ENCODE data around the gene GAS6.

Gene GAS6

GRCh38 chr13:113855012-113855921 lies 8.6 kb downstream of the GAS6 start:
- no peaks in the 10 kb centered on the region for H3K9me3 ChIP-seq (ENCODE audit: control insufficient read depth, low read length)
- DNase-seq (ENCODE audit: low read depth), result no peak
- no peaks in the 10 kb centered on the region for H3K27me3 ChIP-seq (replicated peaks; ENCODE audit: control insufficient read depth, insufficient read depth, low read length)
- peaks cover 7% of the 10 kb centered on the region for H3K36me3 ChIP-seq (ENCODE audit: control insufficient read depth, insufficient read depth, low read length, severe bottlenecking)
- H3K4me3 ChIP-seq (ENCODE audit: low read length), result no peak overlapping the region
- H3K4me1 ChIP-seq (ENCODE audit: control insufficient read depth, insufficient read depth, low read length), result peaks cover 32% of the 10 kb centered on the region
- H3K9ac ChIP-seq (ENCODE audit: low read length), result no peak overlapping the region

GRCh38 chr13:113854238-113855011 lies 9.5 kb downstream of the GAS6 start:
- Histone ChIP-seq H3K27me3 (replicated peaks; ENCODE audit: control insufficient read depth, insufficient read depth, low read length) (no peaks in the 10 kb centered on the region), H3K4me3 (ENCODE audit: low read length) (no peak overlapping the region), H3K36me3 (ENCODE audit: control insufficient read depth, insufficient read depth, low read length, severe bottlenecking) (peaks cover 7% of the 10 kb centered on the region), H3K4me1 (ENCODE audit: control insufficient read depth, insufficient read depth, low read length) (peaks cover 32% of the 10 kb centered on the region), H3K9me3 (ENCODE audit: control insufficient read depth, low read length) (no peaks in the 10 kb centered on the region), H3K9ac (ENCODE audit: low read length) (peak overlapping the region; percentile 8)
- no peak for DNase-seq (ENCODE audit: low read depth)

- Histone ChIP-seq H3K4me3 (ENCODE audit: low read length) (no peak overlapping the region), H3K9me3 (ENCODE audit: control insufficient read depth, low read length) (no peaks in the 10 kb centered on the region), H3K27me3 (replicated peaks; ENCODE audit: control insufficient read depth, insufficient read depth, low read length) (no peaks in the 10 kb centered on the region), H3K9ac (ENCODE audit: low read length) (peak overlapping the region; percentile 23), H3K36me3 (ENCODE audit: control insufficient read depth, insufficient read depth, low read length, severe bottlenecking) (no peaks in the 10 kb centered on the region), H3K4me1 (ENCODE audit: control insufficient read depth, insufficient read depth, low read length) (peaks cover 33% of the 10 kb centered on the region)
- no peak for DNase-seq (ENCODE audit: low read depth)
Observed at GRCh38 chr13:113853518-113854237, 10.2 kb downstream of the GAS6 start.

- peaks cover 35% of the 10 kb centered on the region for H3K4me1 ChIP-seq (ENCODE audit: control insufficient read depth, insufficient read depth, low read length)
- DNase-seq (ENCODE audit: low read depth), result no peak
- no peak overlapping the region for H3K4me3 ChIP-seq (ENCODE audit: low read length)
- no peaks in the 10 kb centered on the region for H3K36me3 ChIP-seq (ENCODE audit: control insufficient read depth, insufficient read depth, low read length, severe bottlenecking)
- no peaks in the 10 kb centered on the region for H3K27me3 ChIP-seq (replicated peaks; ENCODE audit: control insufficient read depth, insufficient read depth, low read length)
- H3K9ac ChIP-seq (ENCODE audit: low read length), result peak overlapping the region; percentile 23
- H3K9me3 ChIP-seq (ENCODE audit: control insufficient read depth, low read length), result no peaks in the 10 kb centered on the region
Observed at GRCh38 chr13:113852536-113853517, 11.0 kb downstream of the GAS6 start.

GRCh38 chr13:113851826-113852535 lies 11.9 kb downstream of the GAS6 start:
- Histone ChIP-seq H3K9me3 (ENCODE audit: control insufficient read depth, low read length) (no peaks in the 10 kb centered on the region), H3K4me3 (ENCODE audit: low read length) (no peak overlapping the region), H3K27me3 (replicated peaks; ENCODE audit: control insufficient read depth, insufficient read depth, low read length) (no peaks in the 10 kb centered on the region), H3K36me3 (ENCODE audit: control insufficient read depth, insufficient read depth, low read length, severe bottlenecking) (peaks cover 4% of the 10 kb centered on the region), H3K4me1 (ENCODE audit: control insufficient read depth, insufficient read depth, low read length) (peaks cover 35% of the 10 kb centered on the region), H3K9ac (ENCODE audit: low read length) (no peak overlapping the region)
- DNase-seq (ENCODE audit: low read depth), result no peak

GRCh38 chr13:113851480-113851803 lies 12.4 kb downstream of the GAS6 start:
- Histone ChIP-seq H3K9me3 (ENCODE audit: control insufficient read depth, low read length) (no peaks in the 10 kb centered on the region), H3K4me3 (ENCODE audit: low read length) (no peak overlapping the region), H3K36me3 (ENCODE audit: control insufficient read depth, insufficient read depth, low read length, severe bottlenecking) (peaks cover 9% of the 10 kb centered on the region), H3K9ac (ENCODE audit: low read length) (no peak overlapping the region), H3K27me3 (replicated peaks; ENCODE audit: control insufficient read depth, insufficient read depth, low read length) (no peaks in the 10 kb centered on the region), H3K4me1 (ENCODE audit: control insufficient read depth, insufficient read depth, low read length) (peaks cover 33% of the 10 kb centered on the region)
- no peak for DNase-seq (ENCODE audit: low read depth)

- Histone ChIP-seq H3K36me3 (ENCODE audit: control insufficient read depth, insufficient read depth, low read length, severe bottlenecking) (peaks cover 14% of the 10 kb centered on the region), H3K9me3 (ENCODE audit: control insufficient read depth, low read length) (no peaks in the 10 kb centered on the region), H3K9ac (ENCODE audit: low read length) (no peak overlapping the region), H3K4me1 (ENCODE audit: control insufficient read depth, insufficient read depth, low read length) (peaks cover 30% of the 10 kb centered on the region), H3K4me3 (ENCODE audit: low read length) (no peak overlapping the region), H3K27me3 (replicated peaks; ENCODE audit: control insufficient read depth, insufficient read depth, low read length) (no peaks in the 10 kb centered on the region)
- DNase-seq (ENCODE audit: low read depth), result no peak
Observed at GRCh38 chr13:113850722-113851479, 13.0 kb downstream of the GAS6 start.

GRCh38 chr13:113849981-113850721 lies 13.7 kb downstream of the GAS6 start:
- no peak for DNase-seq (ENCODE audit: low read depth)
- H3K9me3 ChIP-seq (ENCODE audit: control insufficient read depth, low read length), result no peaks in the 10 kb centered on the region
- peaks cover 20% of the 10 kb centered on the region for H3K36me3 ChIP-seq (ENCODE audit: control insufficient read depth, insufficient read depth, low read length, severe bottlenecking)

GRCh38 chr13:113849546-113849945 lies 14.3 kb downstream of the GAS6 start:
- Histone ChIP-seq H3K9me3 (ENCODE audit: control insufficient read depth, low read length) (no peaks in the 10 kb centered on the region), H3K27me3 (replicated peaks; ENCODE audit: control insufficient read depth, insufficient read depth, low read length) (no peaks in the 10 kb centered on the region), H3K9ac (ENCODE audit: low read length) (no peak overlapping the region)

More at GRCh38 chr13:113849981-113850721, 13.7 kb downstream of the GAS6 start:
- Histone ChIP-seq H3K4me3 (ENCODE audit: low read length) (no peak overlapping the region), H3K9ac (ENCODE audit: low read length) (no peak overlapping the region), H3K4me1 (ENCODE audit: control insufficient read depth, insufficient read depth, low read length) (peaks cover 30% of the 10 kb centered on the region), H3K27me3 (replicated peaks; ENCODE audit: control insufficient read depth, insufficient read depth, low read length) (no peaks in the 10 kb centered on the region)

More at GRCh38 chr13:113849546-113849945, 14.3 kb downstream of the GAS6 start:
- no peak for DNase-seq (ENCODE audit: low read depth)
- Histone ChIP-seq H3K4me1 (ENCODE audit: control insufficient read depth, insufficient read depth, low read length) (peaks cover 24% of the 10 kb centered on the region), H3K4me3 (ENCODE audit: low read length) (no peak overlapping the region), H3K36me3 (ENCODE audit: control insufficient read depth, insufficient read depth, low read length, severe bottlenecking) (peaks cover 26% of the 10 kb centered on the region)

Measured in adipocyte (in vitro differentiated cells).